Neural progenitor cell (in vitro differentiated cells): ENCODE results near the gene ZNF831.

Experiments used
- EZH2 ChIP-seq: fragments of 200-600 bp; sonication (generic); IDR thresholded peaks from 2 replicates; pipeline ENCODE4 v1.6.1; 2017; ENCODE audit warnings: antibody characterized with exemption, mild to moderate bottlenecking, moderate library complexity
- EZH2phosphoT487 ChIP-seq: fragments of 200-600 bp; sonication (generic); IDR thresholded peaks from 2 replicates; pipeline ENCODE4 v1.6.1; 2017; ENCODE audit warnings: antibody characterized with exemption
- TF ChIP-seq, protein P1 (sequence below): fragments of 200-600 bp; sonication (generic); IDR thresholded peaks from 2 replicates; pipeline ENCODE4 v1.5.1; 2017; ENCODE audit warnings: antibody characterized with exemption, mild to moderate bottlenecking

DNA sequence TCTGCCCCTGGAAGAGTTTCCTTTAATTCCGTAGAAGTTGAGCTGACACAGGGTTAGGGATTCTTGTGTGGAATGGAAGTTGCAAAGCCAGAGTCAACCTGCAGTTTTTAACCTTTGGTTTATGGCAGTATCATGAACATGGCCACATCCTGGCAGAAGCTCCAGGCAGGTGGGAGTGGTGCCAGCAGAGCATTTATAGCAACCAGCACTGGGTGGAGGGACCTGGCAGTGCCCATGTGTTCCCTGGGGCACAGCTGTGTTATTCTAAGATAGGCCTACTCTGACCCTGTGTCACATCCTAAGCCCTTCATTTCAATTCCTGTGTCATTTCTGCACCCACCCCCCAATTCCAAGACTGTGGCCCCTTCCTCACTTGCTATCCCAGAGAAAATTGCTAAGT, 26.1 kb upstream of the ZNF831 start:
- TF ChIP-seq, protein P1, sequence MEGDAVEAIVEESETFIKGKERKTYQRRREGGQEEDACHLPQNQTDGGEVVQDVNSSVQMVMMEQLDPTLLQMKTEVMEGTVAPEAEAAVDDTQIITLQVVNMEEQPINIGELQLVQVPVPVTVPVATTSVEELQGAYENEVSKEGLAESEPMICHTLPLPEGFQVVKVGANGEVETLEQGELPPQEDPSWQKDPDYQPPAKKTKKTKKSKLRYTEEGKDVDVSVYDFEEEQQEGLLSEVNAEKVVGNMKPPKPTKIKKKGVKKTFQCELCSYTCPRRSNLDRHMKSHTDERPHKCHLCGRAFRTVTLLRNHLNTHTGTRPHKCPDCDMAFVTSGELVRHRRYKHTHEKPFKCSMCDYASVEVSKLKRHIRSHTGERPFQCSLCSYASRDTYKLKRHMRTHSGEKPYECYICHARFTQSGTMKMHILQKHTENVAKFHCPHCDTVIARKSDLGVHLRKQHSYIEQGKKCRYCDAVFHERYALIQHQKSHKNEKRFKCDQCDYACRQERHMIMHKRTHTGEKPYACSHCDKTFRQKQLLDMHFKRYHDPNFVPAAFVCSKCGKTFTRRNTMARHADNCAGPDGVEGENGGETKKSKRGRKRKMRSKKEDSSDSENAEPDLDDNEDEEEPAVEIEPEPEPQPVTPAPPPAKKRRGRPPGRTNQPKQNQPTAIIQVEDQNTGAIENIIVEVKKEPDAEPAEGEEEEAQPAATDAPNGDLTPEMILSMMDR: no peak
- TF ChIP-seq EZH2: no peak
- no peak for TF ChIP-seq EZH2phosphoT487
